SK-N-SH (cell line): ENCODE measurements around the gene GBP1.

ENCODE experiments used
- EP300 ChIP-seq, 2 experiments: IDR thresholded peaks; 2 replicates each; pipeline versions ENCODE4 v1.4.0 to v1.6.1; 2012; ENCODE audit warnings: borderline replicate concordance in 1 of 2, low read depth in 1 of 2, low read length in 1 of 2
- GABPA ChIP-seq: IDR thresholded peaks from 2 replicates; pipeline ENCODE4 v1.4.0; 2012; ENCODE audit warnings: low read depth, mild to moderate bottlenecking
- MEF2A ChIP-seq: IDR thresholded peaks from 2 replicates; pipeline ENCODE4 v1.4.0; 2012; ENCODE audit warnings: low read depth, borderline replicate concordance
- POLR2AphosphoS5 ChIP-seq: IDR thresholded peaks from 2 replicates; pipeline ENCODE4 v1.6.1; 2012; ENCODE audit warnings: low read depth, low read length
- RFX5 ChIP-seq: IDR thresholded peaks from 2 replicates; pipeline ENCODE4 v1.6.1; 2012; ENCODE audit warnings: mild to moderate bottlenecking, improper control_type of control experiment, low read length
- SIN3A ChIP-seq: IDR thresholded peaks from 2 replicates; pipeline ENCODE4 v1.6.1; 2012; ENCODE audit warnings: low read depth, mild to moderate bottlenecking, low read length, moderate library complexity, borderline replicate concordance
- YY1 ChIP-seq: IDR thresholded peaks from 2 replicates; pipeline ENCODE4 v1.4.0; 2012; ENCODE audit warnings: low read depth, mild to moderate bottlenecking
- TF ChIP-seq, protein P1 (sequence below): fragments of 200-600 bp; sonication (generic); IDR thresholded peaks from 2 replicates; pipeline ENCODE4 v1.6.1; 2017; ENCODE audit warnings: antibody characterized with exemption, mild to moderate bottlenecking, moderate library complexity
- TF ChIP-seq, protein P2 (sequence below): IDR thresholded peaks from 2 replicates; pipeline ENCODE4 v1.6.1; 2012; ENCODE audit warnings: mild to moderate bottlenecking, low read depth, low read length, moderate library complexity
- TF ChIP-seq, protein P3 (sequence below): IDR thresholded peaks from 2 replicates; pipeline ENCODE4 v1.4.0; 2012; ENCODE audit warnings: low read depth

DNA sequence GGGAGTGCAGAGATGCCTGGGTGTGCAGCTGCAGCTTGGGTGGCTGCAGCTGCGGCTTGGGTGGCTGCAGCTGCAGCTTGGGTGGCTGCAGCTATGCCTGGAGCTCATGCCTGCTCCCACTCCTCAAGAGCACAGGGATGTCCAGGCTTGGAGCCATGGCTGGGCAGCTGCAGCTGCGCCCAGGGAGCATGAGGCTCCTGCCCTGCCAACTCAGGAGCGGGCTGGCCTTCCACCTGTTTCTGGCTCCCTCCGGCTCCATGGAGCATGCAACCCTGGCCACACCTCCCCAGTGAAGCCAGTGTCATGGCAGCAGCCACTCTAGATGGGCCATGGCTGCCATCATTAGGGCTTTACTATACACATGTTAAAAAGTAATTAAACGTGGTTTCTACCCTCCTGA lies 21.1 kb downstream of the GBP1 start:
- TF ChIP-seq, protein P1, sequence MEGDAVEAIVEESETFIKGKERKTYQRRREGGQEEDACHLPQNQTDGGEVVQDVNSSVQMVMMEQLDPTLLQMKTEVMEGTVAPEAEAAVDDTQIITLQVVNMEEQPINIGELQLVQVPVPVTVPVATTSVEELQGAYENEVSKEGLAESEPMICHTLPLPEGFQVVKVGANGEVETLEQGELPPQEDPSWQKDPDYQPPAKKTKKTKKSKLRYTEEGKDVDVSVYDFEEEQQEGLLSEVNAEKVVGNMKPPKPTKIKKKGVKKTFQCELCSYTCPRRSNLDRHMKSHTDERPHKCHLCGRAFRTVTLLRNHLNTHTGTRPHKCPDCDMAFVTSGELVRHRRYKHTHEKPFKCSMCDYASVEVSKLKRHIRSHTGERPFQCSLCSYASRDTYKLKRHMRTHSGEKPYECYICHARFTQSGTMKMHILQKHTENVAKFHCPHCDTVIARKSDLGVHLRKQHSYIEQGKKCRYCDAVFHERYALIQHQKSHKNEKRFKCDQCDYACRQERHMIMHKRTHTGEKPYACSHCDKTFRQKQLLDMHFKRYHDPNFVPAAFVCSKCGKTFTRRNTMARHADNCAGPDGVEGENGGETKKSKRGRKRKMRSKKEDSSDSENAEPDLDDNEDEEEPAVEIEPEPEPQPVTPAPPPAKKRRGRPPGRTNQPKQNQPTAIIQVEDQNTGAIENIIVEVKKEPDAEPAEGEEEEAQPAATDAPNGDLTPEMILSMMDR = no peak
- TF ChIP-seq GABPA (no peak), EP300 (IDR thresholded peaks at IDR 0.05; ENCODE audit: borderline replicate concordance in 1 of 2, low read depth in 1 of 2, low read length in 1 of 2) (no peak), MEF2A (no peak), SIN3A (no peak), RFX5 (no peak), YY1 (no peak), POLR2AphosphoS5 (no peak)
- TF ChIP-seq, protein P2, sequence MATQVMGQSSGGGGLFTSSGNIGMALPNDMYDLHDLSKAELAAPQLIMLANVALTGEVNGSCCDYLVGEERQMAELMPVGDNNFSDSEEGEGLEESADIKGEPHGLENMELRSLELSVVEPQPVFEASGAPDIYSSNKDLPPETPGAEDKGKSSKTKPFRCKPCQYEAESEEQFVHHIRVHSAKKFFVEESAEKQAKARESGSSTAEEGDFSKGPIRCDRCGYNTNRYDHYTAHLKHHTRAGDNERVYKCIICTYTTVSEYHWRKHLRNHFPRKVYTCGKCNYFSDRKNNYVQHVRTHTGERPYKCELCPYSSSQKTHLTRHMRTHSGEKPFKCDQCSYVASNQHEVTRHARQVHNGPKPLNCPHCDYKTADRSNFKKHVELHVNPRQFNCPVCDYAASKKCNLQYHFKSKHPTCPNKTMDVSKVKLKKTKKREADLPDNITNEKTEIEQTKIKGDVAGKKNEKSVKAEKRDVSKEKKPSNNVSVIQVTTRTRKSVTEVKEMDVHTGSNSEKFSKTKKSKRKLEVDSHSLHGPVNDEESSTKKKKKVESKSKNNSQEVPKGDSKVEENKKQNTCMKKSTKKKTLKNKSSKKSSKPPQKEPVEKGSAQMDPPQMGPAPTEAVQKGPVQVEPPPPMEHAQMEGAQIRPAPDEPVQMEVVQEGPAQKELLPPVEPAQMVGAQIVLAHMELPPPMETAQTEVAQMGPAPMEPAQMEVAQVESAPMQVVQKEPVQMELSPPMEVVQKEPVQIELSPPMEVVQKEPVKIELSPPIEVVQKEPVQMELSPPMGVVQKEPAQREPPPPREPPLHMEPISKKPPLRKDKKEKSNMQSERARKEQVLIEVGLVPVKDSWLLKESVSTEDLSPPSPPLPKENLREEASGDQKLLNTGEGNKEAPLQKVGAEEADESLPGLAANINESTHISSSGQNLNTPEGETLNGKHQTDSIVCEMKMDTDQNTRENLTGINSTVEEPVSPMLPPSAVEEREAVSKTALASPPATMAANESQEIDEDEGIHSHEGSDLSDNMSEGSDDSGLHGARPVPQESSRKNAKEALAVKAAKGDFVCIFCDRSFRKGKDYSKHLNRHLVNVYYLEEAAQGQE = no peak
- TF ChIP-seq, protein P3, sequence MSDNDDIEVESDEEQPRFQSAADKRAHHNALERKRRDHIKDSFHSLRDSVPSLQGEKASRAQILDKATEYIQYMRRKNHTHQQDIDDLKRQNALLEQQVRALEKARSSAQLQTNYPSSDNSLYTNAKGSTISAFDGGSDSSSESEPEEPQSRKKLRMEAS = no peak
